ENCODE data around the gene POMP. TPM values are rescaled to one million over a fixed set of nuclear protein-coding genes. Genes with fewer than 3 reads are reported as not detected.

Gene POMP
- total RNA-seq, 1 experiment from 2014 or later = 92.2 TPM

- ChIA-PET POLR2A (interaction anchor here (0.6 kb wide), 1 partner anchor 171 kb away, joined by 5 read pairs; no protein-coding TSS in a partner anchor), CTCF (interaction anchor here (0.6 kb wide), 1 partner anchor 75 kb away, joined by 3 read pairs; no protein-coding TSS in a partner anchor)
- TF ChIP-seq ESRRA (CRISPR knock-in tag; IDR thresholded peaks at IDR 0.05; ENCODE audit: borderline replicate concordance) = no peak
- TF ChIP-seq HMGA2 (CRISPR knock-in tag; IDR thresholded peaks at IDR 0.05) = no peak
- no peak for TF ChIP-seq ATF3 (CRISPR knock-in tag; conservative IDR thresholded peaks at IDR 0.05)
- TF ChIP-seq PRDM15 (CRISPR knock-in tag; IDR thresholded peaks at IDR 0.05) = no peak
- no peak for TF ChIP-seq ETV6 (CRISPR knock-in tag; IDR thresholded peaks at IDR 0.05)
- TF ChIP-seq ZNF423 (CRISPR knock-in tag; IDR thresholded peaks at IDR 0.05) = no peak
- no peak for TF ChIP-seq SOX15 (CRISPR knock-in tag; IDR thresholded peaks at IDR 0.05)
- no peak for TF ChIP-seq USF2 (CRISPR knock-in tag; IDR thresholded peaks at IDR 0.05)
- TF ChIP-seq USF1 (CRISPR knock-in tag; IDR thresholded peaks at IDR 0.05) = no peak
- no peak for TF ChIP-seq GABPB1 (CRISPR knock-in tag; IDR thresholded peaks at IDR 0.05)
- TF ChIP-seq NFATC4 (CRISPR knock-in tag; IDR thresholded peaks at IDR 0.05) = no peak
- no peaks in the 10 kb centered on the region for H3K36me3 Mint-ChIP-seq
- no peak overlapping the region for H3K4me3 Mint-ChIP-seq
- no peak overlapping the region for H3K27ac Mint-ChIP-seq
- H3K9me3 Mint-ChIP-seq = no peaks in the 10 kb centered on the region
- H3K27me3 Mint-ChIP-seq (ENCODE audit: low read depth) = no peaks in the 10 kb centered on the region
- DNase-seq (ENCODE audit: low spot score) = no peak
- peaks cover 27% of the 10 kb centered on the region for H3K4me1 Mint-ChIP-seq
- no peak for ATAC-seq
These were observed 30.7 kb upstream of the POMP start for GRCh38 chr13:28628241-28628640.

- ChIA-PET POLR2A (no interaction called here), CTCF (interaction anchor here (1.1 kb wide), 1 partner anchor 82 kb away, joined by 5 read pairs; no protein-coding TSS in a partner anchor)
- Mint-ChIP-seq H3K4me3 (no peak overlapping the region), H3K4me1 (peaks cover 19% of the 10 kb centered on the region), H3K27me3 (ENCODE audit: low read depth) (no peaks in the 10 kb centered on the region), H3K27ac (no peak overlapping the region), H3K9me3 (peaks cover 3% of the 10 kb centered on the region; the same call in 1 of the 2 replicates), H3K36me3 (no peaks in the 10 kb centered on the region)
- DNase-seq (ENCODE audit: low spot score) = no peak
- ATAC-seq = no peak
- TF ChIP-seq FOXK1 (CRISPR knock-in tag; IDR thresholded peaks at IDR 0.05) (no peak), AFF4 (CRISPR knock-in tag; IDR thresholded peaks at IDR 0.05; ENCODE audit: borderline replicate concordance) (no peak), TEAD1 (CRISPR knock-in tag; IDR thresholded peaks at IDR 0.05) (no peak), NR3C1 (CRISPR knock-in tag; conservative IDR thresholded peaks at IDR 0.05; ENCODE audit: low read depth) (no peak), AR (CRISPR knock-in tag; IDR thresholded peaks at IDR 0.05) (no peak), ZNF671 (CRISPR knock-in tag; IDR thresholded peaks at IDR 0.05) (no peak), ZNF423 (CRISPR knock-in tag; IDR thresholded peaks at IDR 0.05) (no peak), CTCF (IDR thresholded peaks at IDR 0.05) (no peak), KAT7 (CRISPR knock-in tag; IDR thresholded peaks at IDR 0.05; ENCODE audit: borderline replicate concordance) (no peak), NFE2L1 (CRISPR knock-in tag; IDR thresholded peaks at IDR 0.05) (no peak), PRRX2 (CRISPR knock-in tag; IDR thresholded peaks at IDR 0.05) (no peak)
These were observed 28.1 kb upstream of the POMP start for GRCh38 chr13:28630869-28631268.
